Endodermal cell (in vitro differentiated cells): ENCODE data around the gene SREBF1. TPM values are rescaled to one million over a fixed set of nuclear protein-coding genes. Genes with fewer than 3 reads are reported as not detected.

ENCODE experiments used
- DNase-seq: peaks from one replicate; pipeline ENCODE4 v3.0.0-alpha.2; 2017
- H3K27ac ChIP-seq: 2 replicates; pipeline ENCODE4 v1.5.1; 2013; ENCODE audit warnings: mild to moderate bottlenecking, low read depth, low read length, moderate library complexity
- H3K27me3 ChIP-seq: 2 replicates; pipeline ENCODE4 v1.6.1; 2013; ENCODE audit warnings: mild to moderate bottlenecking, low read length, moderate library complexity; ENCODE audit not compliant: insufficient read depth, control insufficient read depth, poor library complexity, severe bottlenecking
- H3K36me3 ChIP-seq: 2 replicates; pipeline ENCODE4 v1.7.0; 2013; ENCODE audit warnings: mild to moderate bottlenecking, low read length, moderate library complexity; ENCODE audit not compliant: control insufficient read depth, insufficient read depth
- H3K4me1 ChIP-seq: one replicate; pipeline ENCODE4 v1.7.0; 2013; ENCODE audit warnings: low read length; ENCODE audit not compliant: control insufficient read depth, insufficient read depth
- H3K4me3 ChIP-seq: 2 replicates; pipeline ENCODE4 v1.5.1; 2013; ENCODE audit warnings: mild to moderate bottlenecking, low read length, moderate library complexity
- H3K9ac ChIP-seq: 2 replicates; pipeline ENCODE4 v1.6.1; 2013; ENCODE audit warnings: mild to moderate bottlenecking, low read length, moderate library complexity; ENCODE audit not compliant: poor library complexity, severe bottlenecking; ENCODE audit errors: extremely low read depth
- H3K9me3 ChIP-seq: 2 replicates; pipeline ENCODE4 v1.6.1; 2013; ENCODE audit warnings: mild to moderate bottlenecking, low read length, moderate library complexity; ENCODE audit not compliant: control insufficient read depth
- H3K27ac Mint-ChIP-seq: 2 replicates; pipeline ENCODE4 v1.8.0; 2020; ENCODE audit warnings: mixed read lengths
- H3K27me3 Mint-ChIP-seq: 2 replicates; pipeline ENCODE4 v1.8.0; 2021; ENCODE audit warnings: mild to moderate bottlenecking, mixed read lengths; ENCODE audit not compliant: insufficient read depth
- H3K36me3 Mint-ChIP-seq: 2 replicates; pipeline ENCODE4 v1.8.0; 2020; ENCODE audit warnings: low read depth, mixed read lengths
- H3K4me1 Mint-ChIP-seq: 2 replicates; pipeline ENCODE4 v1.8.0; 2020; ENCODE audit warnings: mixed read lengths
- H3K4me3 Mint-ChIP-seq: 2 replicates; pipeline ENCODE4 v1.8.0; 2020; ENCODE audit warnings: mild to moderate bottlenecking, moderate library complexity, mixed read lengths
- H3K9me3 Mint-ChIP-seq: 2 replicates; pipeline ENCODE4 v1.8.0; 2020; ENCODE audit warnings: mild to moderate bottlenecking, mixed read lengths
- CTCF ChIP-seq: fragments of 200-600 bp; sonication (generic); conservative IDR thresholded peaks from 2 replicates; pipeline ENCODE4 v1.5.0; 2021; ENCODE audit warnings: antibody characterized with exemption, mild to moderate bottlenecking
- WGBS, 2 experiments: methylation state at CpG; one replicate each; pipeline versions ENCODE4 v1.1.5 to v1.1.7; 2013; ENCODE audit warnings: missing lambda C conversion rate in 2 of 2, mixed read lengths in 1 of 2; ENCODE audit not compliant: insufficient coverage in 1 of 2, insufficient read length in 1 of 2; 5-methylcytosine and 5-hydroxymethylcytosine counted together
- total RNA-seq, 2 donors: library from RNA; stranded (reverse); fragmentation: NEBNext Ultra II Directional in 1 of 2; extraction: Animal tissue kit (Norgen Biotek cat#: 25700) in 1 of 2; gene quantifications; 2 replicates in 1 of 2; 3 replicates in 1 of 2; pipeline ENCODE4 v1.2.1, GENCODE V29; 2021

Gene SREBF1
- total RNA-seq, 2 donors from 2014 or later, result 39.0 to 58.2 TPM

- Mint-ChIP-seq H3K27ac (no peak overlapping the region), H3K27me3 (no peaks in the 10 kb centered on the region), H3K4me3 (no peak overlapping the region), H3K36me3 (peaks cover 43% of the 10 kb centered on the region), H3K4me1 (no peaks in the 10 kb centered on the region), H3K9me3 (no peaks in the 10 kb centered on the region)
- H3K27me3 ChIP-seq, result no peaks in the 10 kb centered on the region
- H3K4me1 ChIP-seq, result peaks cover 5% of the 10 kb centered on the region
- no peak overlapping the region for H3K4me3 ChIP-seq
- peak; percentile 81 for DNase-seq
- H3K36me3 ChIP-seq, result peaks cover 35% of the 10 kb centered on the region
- H3K9ac ChIP-seq, result no peak overlapping the region
- TF ChIP-seq CTCF, result no peak
- no peaks in the 10 kb centered on the region for H3K9me3 ChIP-seq
- H3K27ac ChIP-seq, result no peak overlapping the region
- 83 to 87% methylated on average over 7 to 10 of the region's 10 CpGs for WGBS, 2 experiments
These were observed 18.7 kb downstream of the SREBF1 start for GRCh38 chr17:17818088-17818526.

- H3K9me3 Mint-ChIP-seq, result no peaks in the 10 kb centered on the region
- no peak for TF ChIP-seq CTCF
- no peak for DNase-seq
- Histone ChIP-seq H3K4me1 (no peaks in the 10 kb centered on the region), H3K4me3 (no peak overlapping the region), H3K27me3 (no peaks in the 10 kb centered on the region), H3K9ac (no peak overlapping the region), H3K36me3 (peaks cover 40% of the 10 kb centered on the region), H3K9me3 (no peaks in the 10 kb centered on the region), H3K27ac (no peak overlapping the region)
- H3K27ac Mint-ChIP-seq, result no peak overlapping the region
- no peak overlapping the region for H3K4me3 Mint-ChIP-seq
- H3K36me3 Mint-ChIP-seq, result peaks cover 47% of the 10 kb centered on the region
- 90 to 98% methylated on average over 7 to 10 of the region's 10 CpGs for WGBS, 2 experiments
- no peaks in the 10 kb centered on the region for H3K4me1 Mint-ChIP-seq
- H3K27me3 Mint-ChIP-seq, result no peaks in the 10 kb centered on the region
These were observed 19.2 kb downstream of the SREBF1 start for GRCh38 chr17:17817552-17817947.

GRCh38 chr17:17816831-17817551 lies 19.8 kb downstream of the SREBF1 start:
- WGBS, 2 experiments, result 92 to 94% methylated on average over 12 to 24 of the region's 24 CpGs
- Histone ChIP-seq H3K4me1 (peaks cover 2% of the 10 kb centered on the region), H3K27me3 (no peaks in the 10 kb centered on the region), H3K9me3 (no peaks in the 10 kb centered on the region), H3K27ac (peak overlapping the region; percentile 16), H3K36me3 (peaks cover 40% of the 10 kb centered on the region), H3K4me3 (no peak overlapping the region), H3K9ac (no peak overlapping the region)
- no peak for DNase-seq
- TF ChIP-seq CTCF, result peak; percentile 49
- H3K4me3 Mint-ChIP-seq, result no peak overlapping the region
- H3K27me3 Mint-ChIP-seq, result no peaks in the 10 kb centered on the region
- H3K36me3 Mint-ChIP-seq, result peaks cover 47% of the 10 kb centered on the region
- H3K27ac Mint-ChIP-seq, result no peak overlapping the region
- no peaks in the 10 kb centered on the region for H3K9me3 Mint-ChIP-seq
- peaks cover 2% of the 10 kb centered on the region for H3K4me1 Mint-ChIP-seq
